ENCODE data around the gene HTR7.
"Not testable (repeated sequence)": the region's sequence is repeated elsewhere in the genome, so short reads cannot be mapped to it uniquely, and the experiment has no call there.

The HTR7 gene

GRCh38 chr10:90858461-90858968, 676 bp upstream of the HTR7 start:
- no peak for DNase-seq (ENCODE audit: low read depth)

GRCh38 chr10:90856964-90857634, 740 bp downstream of the HTR7 start:
- no peak for DNase-seq (ENCODE audit: low read depth)

- DNase-seq (ENCODE audit: low read depth): no peak
Observed at GRCh38 chr10:90856261-90856660, 1.6 kb downstream of the HTR7 start.

- DNase-seq (ENCODE audit: low read depth): no peak
Observed at GRCh38 chr10:90855126-90855525, 2.7 kb downstream of the HTR7 start.

- DNase-seq (ENCODE audit: low read depth): peak; percentile 68
Observed at GRCh38 chr10:90849956-90850749, 7.7 kb downstream of the HTR7 start.

GRCh38 chr10:90847436-90847835, 10.4 kb downstream of the HTR7 start:
- DNase-seq (ENCODE audit: low read depth): peak; percentile 43

- DNase-seq (ENCODE audit: low read depth): peak; percentile 24
Observed at GRCh38 chr10:90846746-90847145, 11.1 kb downstream of the HTR7 start.

- DNase-seq (ENCODE audit: low read depth): no peak
Observed at GRCh38 chr10:90845726-90846125, 12.1 kb downstream of the HTR7 start.

GRCh38 chr10:90842725-90843124, 15.1 kb downstream of the HTR7 start:
- DNase-seq (ENCODE audit: low read depth): no peak

- no peak for DNase-seq (ENCODE audit: low read depth)
Observed at GRCh38 chr10:90837486-90837885, 20.4 kb downstream of the HTR7 start.

- no peak for DNase-seq (ENCODE audit: low read depth)
Observed at GRCh38 chr10:90834326-90834725, 23.5 kb downstream of the HTR7 start.

- DNase-seq (ENCODE audit: low read depth): no peak
Observed at GRCh38 chr10:90832111-90832510, 25.7 kb downstream of the HTR7 start.

GRCh38 chr10:90822508-90822907, 35.3 kb downstream of the HTR7 start:
- no peak for DNase-seq (ENCODE audit: low read depth)

GRCh38 chr10:90821864-90822263, 36.0 kb downstream of the HTR7 start:
- not testable (repeated sequence) for DNase-seq (ENCODE audit: low read depth)

- DNase-seq (ENCODE audit: low read depth): peak; percentile 6
Observed at GRCh38 chr10:90819911-90820310, 37.9 kb downstream of the HTR7 start.

GRCh38 chr10:90818736-90819135, 39.1 kb downstream of the HTR7 start:
- no peak for DNase-seq (ENCODE audit: low read depth)

GRCh38 chr10:90817128-90817889, 40.5 kb downstream of the HTR7 start:
- DNase-seq (ENCODE audit: low read depth): no peak

GRCh38 chr10:90816466-90816865, 41.4 kb downstream of the HTR7 start:
- no peak for DNase-seq (ENCODE audit: low read depth)

GRCh38 chr10:90813594-90814365, 44.1 kb downstream of the HTR7 start:
- DNase-seq (ENCODE audit: low read depth): no peak

- DNase-seq (ENCODE audit: low read depth): not testable (repeated sequence)
Observed at GRCh38 chr10:90807106-90807505, 50.7 kb downstream of the HTR7 start.

GRCh38 chr10:90806677-90807076, 51.2 kb downstream of the HTR7 start:
- no peak for DNase-seq (ENCODE audit: low read depth)

- no peak for DNase-seq (ENCODE audit: low read depth)
Observed at GRCh38 chr10:90805206-90805605, 52.6 kb downstream of the HTR7 start.

Measured in stromal cell of bone marrow (primary cell).